ENCODE data around the gene TPRG1L.
A peak's percentile ranks its signal among the peaks of the same experiment; 100 is the strongest.

Gene TPRG1L

DNA sequence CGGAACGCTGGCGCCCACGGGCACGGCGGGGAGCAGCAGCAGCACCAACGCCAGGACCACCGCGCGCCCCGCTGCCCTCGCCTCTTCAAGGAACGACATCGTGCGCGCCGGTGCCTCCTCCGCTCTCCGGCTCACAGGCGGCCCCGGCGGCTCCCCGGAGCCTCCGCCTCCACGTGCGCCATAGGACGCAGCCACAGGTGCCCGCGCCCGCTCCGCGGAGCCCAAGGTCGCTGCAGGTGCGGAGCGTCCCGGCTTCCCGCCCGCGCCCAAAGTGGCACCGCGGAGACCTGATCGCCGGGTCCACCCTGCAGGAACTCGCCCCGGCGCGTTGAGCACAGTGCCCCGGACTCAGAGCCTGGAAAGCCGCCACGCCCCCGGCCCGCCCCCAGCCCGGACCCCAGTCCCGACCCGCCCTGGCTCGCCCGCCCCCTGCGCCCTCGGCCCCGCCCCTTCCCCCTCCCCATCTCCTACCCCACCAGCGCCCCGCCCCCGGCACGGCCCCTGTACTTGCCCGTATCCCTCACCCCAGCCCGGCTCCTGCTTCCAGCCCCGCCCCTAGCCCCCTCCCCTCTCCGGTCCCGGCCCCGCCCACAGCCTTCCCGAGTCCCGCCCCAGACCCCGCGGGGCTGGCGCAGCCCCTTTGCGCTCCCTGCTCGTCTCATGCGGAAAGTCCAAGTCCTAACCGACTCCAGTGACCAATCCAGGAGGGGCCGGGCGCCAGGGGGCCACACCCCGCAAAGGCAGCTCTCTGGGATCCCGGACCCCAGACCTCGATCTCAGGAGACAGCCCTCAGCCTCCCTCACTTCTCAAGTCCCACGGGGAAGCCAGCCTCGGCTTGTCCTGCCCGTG is 13.4 kb upstream of the TPRG1L start, which contains the start of gene MEGF6:
Gene MEGF6 (minus strand): TSS at position 339 of the 850 bp plus-strand sequence. CDS start 240 bp downstream, at position 99.
- TF ChIP-seq, protein P1, sequence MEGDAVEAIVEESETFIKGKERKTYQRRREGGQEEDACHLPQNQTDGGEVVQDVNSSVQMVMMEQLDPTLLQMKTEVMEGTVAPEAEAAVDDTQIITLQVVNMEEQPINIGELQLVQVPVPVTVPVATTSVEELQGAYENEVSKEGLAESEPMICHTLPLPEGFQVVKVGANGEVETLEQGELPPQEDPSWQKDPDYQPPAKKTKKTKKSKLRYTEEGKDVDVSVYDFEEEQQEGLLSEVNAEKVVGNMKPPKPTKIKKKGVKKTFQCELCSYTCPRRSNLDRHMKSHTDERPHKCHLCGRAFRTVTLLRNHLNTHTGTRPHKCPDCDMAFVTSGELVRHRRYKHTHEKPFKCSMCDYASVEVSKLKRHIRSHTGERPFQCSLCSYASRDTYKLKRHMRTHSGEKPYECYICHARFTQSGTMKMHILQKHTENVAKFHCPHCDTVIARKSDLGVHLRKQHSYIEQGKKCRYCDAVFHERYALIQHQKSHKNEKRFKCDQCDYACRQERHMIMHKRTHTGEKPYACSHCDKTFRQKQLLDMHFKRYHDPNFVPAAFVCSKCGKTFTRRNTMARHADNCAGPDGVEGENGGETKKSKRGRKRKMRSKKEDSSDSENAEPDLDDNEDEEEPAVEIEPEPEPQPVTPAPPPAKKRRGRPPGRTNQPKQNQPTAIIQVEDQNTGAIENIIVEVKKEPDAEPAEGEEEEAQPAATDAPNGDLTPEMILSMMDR (IDR thresholded peaks at IDR 0.05; ENCODE audit: poor library complexity, severe bottlenecking): no peak
- Histone ChIP-seq H3K27me3 (ENCODE audit: insufficient read depth, poor library complexity, severe bottlenecking) (no peaks in the 10 kb centered on the region), H3K4me3 (ENCODE audit: severe bottlenecking) (peak within 1 kb of the TSS; percentile 20), H3K4me1 (ENCODE audit: insufficient read depth, poor library complexity, severe bottlenecking) (peaks cover 9% of the 10 kb centered on the region), H3K36me3 (ENCODE audit: low read depth) (no peaks in the 10 kb centered on the region), H3K27ac (ENCODE audit: poor library complexity, severe bottlenecking) (no peak within 1 kb of the TSS), H3K9me3 (ENCODE audit: severe bottlenecking) (no peaks in the 10 kb centered on the region)
- DNase-seq (ENCODE audit: low spot score) (no peak), ATAC-seq (ENCODE audit: low read depth) (peak; percentile 63)

DNA sequence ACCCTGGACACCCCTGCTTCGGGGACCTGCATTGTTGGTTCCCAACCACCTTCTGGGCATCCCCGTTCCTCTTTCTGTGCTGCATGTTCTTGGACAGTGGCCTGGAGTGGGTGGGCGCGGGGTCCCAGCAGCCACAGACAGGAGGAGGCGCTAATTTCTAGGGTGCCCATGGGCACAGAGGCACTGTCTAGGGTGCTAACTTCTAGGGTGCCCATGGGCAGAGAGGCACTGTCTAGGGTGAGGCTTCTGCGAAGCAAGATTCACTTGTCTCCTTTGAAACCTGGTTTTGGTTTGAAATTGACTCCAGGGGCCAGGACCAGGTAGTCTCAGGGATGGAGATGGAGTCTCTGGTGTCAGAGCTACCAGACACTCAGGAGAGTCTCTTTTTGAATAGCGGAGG is 12.7 kb upstream of the TPRG1L start:
- Histone ChIP-seq H3K4me1 (ENCODE audit: insufficient read depth, poor library complexity, severe bottlenecking) (peaks cover 9% of the 10 kb centered on the region), H3K4me3 (ENCODE audit: severe bottlenecking) (no peak overlapping the region), H3K36me3 (ENCODE audit: low read depth) (no peaks in the 10 kb centered on the region), H3K9me3 (ENCODE audit: severe bottlenecking) (no peaks in the 10 kb centered on the region), H3K27me3 (ENCODE audit: insufficient read depth, poor library complexity, severe bottlenecking) (no peaks in the 10 kb centered on the region), H3K27ac (ENCODE audit: poor library complexity, severe bottlenecking) (no peak overlapping the region)
- ATAC-seq (ENCODE audit: low read depth) (no peak), DNase-seq (ENCODE audit: low spot score) (no peak)
- TF ChIP-seq, protein P1 (IDR thresholded peaks at IDR 0.05; ENCODE audit: poor library complexity, severe bottlenecking): no peak

DNA sequence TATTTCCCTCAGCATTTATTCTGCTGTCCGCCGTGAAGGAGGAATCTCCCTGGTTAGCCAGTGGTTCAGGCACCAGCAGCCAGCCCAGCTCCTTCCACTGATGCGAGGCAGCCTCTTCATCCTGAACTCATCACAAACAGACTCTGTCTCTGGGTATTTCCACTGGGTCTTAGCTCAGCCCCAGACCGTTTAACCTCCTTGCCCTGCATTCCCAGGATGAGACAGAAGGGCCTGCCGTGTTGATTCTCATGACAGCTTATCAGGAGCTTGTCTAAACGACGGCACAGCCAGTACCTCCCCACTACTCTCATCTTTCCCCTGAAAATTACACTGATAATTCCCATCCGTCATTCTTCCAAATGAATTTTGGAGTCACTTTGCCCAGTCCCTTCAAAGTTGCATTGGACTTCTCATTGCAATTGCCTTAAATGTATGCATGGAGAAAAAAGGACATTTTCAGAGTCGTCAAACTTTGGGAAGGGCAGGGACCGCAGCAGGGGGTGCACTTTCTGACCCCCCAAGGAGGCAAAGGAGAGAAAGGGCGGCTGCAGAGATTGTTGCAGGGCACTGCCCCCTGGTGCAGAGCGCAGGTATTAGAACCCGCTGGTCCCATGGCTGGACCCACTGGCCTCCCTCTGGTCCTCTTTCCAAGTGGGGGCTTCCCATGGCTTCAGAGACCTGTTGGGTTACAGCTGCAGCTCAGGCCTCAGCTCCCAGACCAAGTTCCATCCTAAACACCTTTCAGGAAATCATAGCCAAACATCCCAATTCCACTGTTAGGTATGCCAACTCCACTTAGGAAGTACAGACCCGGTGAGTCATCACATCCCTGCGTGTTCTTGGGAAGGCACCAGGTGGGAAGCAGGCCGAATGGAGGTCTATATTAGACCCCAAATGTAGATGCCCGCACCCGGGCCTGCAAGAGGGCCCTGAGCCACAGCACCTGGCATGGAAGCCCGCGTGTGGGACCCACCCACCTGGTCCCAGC is 9.8 kb upstream of the TPRG1L start:
- TF ChIP-seq, protein P1 (IDR thresholded peaks at IDR 0.05; ENCODE audit: poor library complexity, severe bottlenecking): peak; percentile 55
- no peak overlapping the region for H3K27ac ChIP-seq (ENCODE audit: poor library complexity, severe bottlenecking)
- H3K27me3 ChIP-seq (ENCODE audit: insufficient read depth, poor library complexity, severe bottlenecking): no peaks in the 10 kb centered on the region
- ATAC-seq (ENCODE audit: low read depth) (no peak), DNase-seq (ENCODE audit: low spot score) (no peak)
- no peaks in the 10 kb centered on the region for H3K9me3 ChIP-seq (ENCODE audit: severe bottlenecking)
- peaks cover 9% of the 10 kb centered on the region for H3K4me1 ChIP-seq (ENCODE audit: insufficient read depth, poor library complexity, severe bottlenecking)
- H3K36me3 ChIP-seq (ENCODE audit: low read depth): no peaks in the 10 kb centered on the region
- no peak overlapping the region for H3K4me3 ChIP-seq (ENCODE audit: severe bottlenecking)

GRCh38 chr1:3616861-3617260 is 8.0 kb upstream of the TPRG1L start:
- Histone ChIP-seq H3K27ac (ENCODE audit: poor library complexity, severe bottlenecking) (no peak overlapping the region), H3K27me3 (ENCODE audit: insufficient read depth, poor library complexity, severe bottlenecking) (no peaks in the 10 kb centered on the region), H3K4me3 (ENCODE audit: severe bottlenecking) (no peak overlapping the region), H3K36me3 (ENCODE audit: low read depth) (no peaks in the 10 kb centered on the region), H3K9me3 (ENCODE audit: severe bottlenecking) (no peaks in the 10 kb centered on the region), H3K4me1 (ENCODE audit: insufficient read depth, poor library complexity, severe bottlenecking) (peaks cover 9% of the 10 kb centered on the region)
- DNase-seq (ENCODE audit: low spot score) (no peak), ATAC-seq (ENCODE audit: low read depth) (no peak)
- TF ChIP-seq, protein P1 (IDR thresholded peaks at IDR 0.05; ENCODE audit: poor library complexity, severe bottlenecking): no peak
